AG09309 (cell line): ENCODE data around the gene PLXNA2.

ENCODE experiments used
- DNase-seq: peaks from one replicate; pipeline ENCODE4 v3.0.0-alpha.2; 2010; ENCODE audit warnings: low read depth
- H3K4me3 ChIP-seq: 2 replicates; pipeline ENCODE4 v1.5.1; 2011; ENCODE audit warnings: mild to moderate bottlenecking, low read depth, low read length, moderate library complexity; ENCODE audit not compliant: control insufficient read depth
- CTCF ChIP-seq: IDR thresholded peaks from 2 replicates; pipeline ENCODE4 v1.5.1; 2011; ENCODE audit warnings: mild to moderate bottlenecking, low read depth, low read length, inconsistent platforms; ENCODE audit not compliant: insufficient read depth, control insufficient read depth; ENCODE audit errors: missing control alignments

PLXNA2 gene

DNA sequence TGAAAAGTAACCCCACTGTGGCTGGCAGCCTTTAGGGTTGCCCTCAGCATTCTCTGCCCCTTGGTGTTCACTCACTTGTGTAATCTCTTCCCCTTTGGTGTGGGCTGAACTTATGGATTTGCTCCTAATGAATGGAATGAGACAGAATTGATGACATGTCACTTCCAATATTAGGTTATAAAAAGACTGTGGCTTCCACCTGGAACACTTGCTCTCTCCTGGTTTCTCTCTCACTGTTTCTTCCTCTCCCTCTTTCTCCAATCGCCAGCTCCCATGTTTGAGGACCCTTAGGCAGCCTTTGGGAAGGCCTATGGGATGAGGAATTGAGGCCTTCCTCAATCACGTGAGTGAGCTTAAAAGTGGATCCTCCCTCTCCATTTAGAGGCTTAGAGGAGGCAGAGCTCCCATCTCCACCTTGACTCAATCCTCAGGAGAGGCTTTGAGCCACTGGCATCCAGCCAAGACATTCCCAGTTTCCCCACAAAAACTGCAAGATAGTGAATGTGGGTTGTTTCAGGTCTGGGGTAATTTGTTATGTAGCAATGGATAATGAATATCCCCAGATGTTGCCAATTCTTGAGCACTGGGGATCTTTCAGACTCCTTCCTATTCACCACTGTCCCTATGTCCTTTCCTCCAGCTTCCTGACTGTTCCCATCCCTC lies 237.8 kb downstream of the PLXNA2 start:
- DNase-seq: no peak
- no peak overlapping the region for H3K4me3 ChIP-seq
- TF ChIP-seq CTCF: no peak

- H3K4me3 ChIP-seq: no peak overlapping the region
- no peak for TF ChIP-seq CTCF
- no peak for DNase-seq
These were observed 239.3 kb downstream of the PLXNA2 start for GRCh38 chr1:208004851-208005250.

DNA sequence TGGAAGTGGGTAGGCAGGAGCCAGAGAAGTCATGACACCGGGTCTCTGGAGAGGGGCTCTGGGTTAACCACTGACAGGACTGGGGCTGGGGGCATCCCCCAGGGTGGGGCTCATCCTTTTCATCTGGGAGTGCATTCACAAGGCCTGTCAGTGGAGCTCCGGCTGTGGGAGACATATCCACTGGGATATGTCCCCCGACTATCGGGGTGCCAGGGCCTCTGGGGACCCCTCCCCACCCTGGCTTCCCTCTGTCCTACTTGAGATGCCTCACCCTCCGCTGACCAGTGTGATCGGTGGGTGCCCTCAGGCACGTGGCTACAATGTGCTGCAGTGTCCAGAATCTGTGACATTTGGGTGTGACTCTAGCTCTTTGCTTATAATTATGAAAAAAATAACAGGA lies 240.9 kb downstream of the PLXNA2 start:
- TF ChIP-seq CTCF: no peak
- no peak overlapping the region for H3K4me3 ChIP-seq
- no peak for DNase-seq

GRCh38 chr1:208002672-208003071 lies 241.5 kb downstream of the PLXNA2 start:
- H3K4me3 ChIP-seq: no peak overlapping the region
- DNase-seq: no peak
- TF ChIP-seq CTCF: no peak

DNA sequence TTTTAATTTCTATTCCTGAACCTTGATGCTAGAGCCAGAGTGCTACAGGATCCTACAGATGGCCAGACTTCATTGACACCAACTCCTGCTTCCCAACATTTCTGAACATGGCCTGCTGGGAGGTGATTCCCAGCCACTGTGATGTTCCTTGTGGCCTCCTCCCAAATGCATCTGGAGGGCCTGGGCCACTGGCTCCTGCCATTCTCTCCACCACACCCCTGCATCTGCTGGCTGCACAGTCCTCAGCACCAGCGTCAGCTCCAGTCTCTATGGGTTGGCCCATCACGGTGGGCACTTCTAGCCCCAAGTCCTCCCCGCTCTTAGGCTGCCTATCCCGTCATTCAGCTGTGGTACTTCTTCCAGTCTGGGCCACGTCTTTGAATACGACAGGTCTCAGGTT lies 242.1 kb downstream of the PLXNA2 start:
- no peak for DNase-seq
- no peak overlapping the region for H3K4me3 ChIP-seq
- no peak for TF ChIP-seq CTCF

DNA sequence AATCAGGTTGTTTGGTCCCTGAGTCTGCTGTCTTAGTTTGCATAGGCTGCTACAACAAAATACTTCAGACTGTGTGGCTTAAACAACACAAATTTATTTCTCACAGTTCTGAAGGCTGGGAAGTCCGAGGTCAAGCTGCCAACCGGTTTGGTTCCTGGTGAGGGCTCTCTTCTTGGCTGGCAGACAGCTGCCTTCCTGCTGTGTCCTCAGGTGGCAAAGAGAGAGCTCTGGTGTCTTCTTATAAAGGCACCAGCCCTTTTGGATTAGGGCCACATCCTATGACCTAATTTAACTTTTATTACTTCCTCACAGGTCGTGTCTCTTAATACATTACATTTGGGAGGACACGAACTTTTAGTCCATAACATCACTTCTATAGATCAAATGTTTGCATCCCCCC lies 243.7 kb downstream of the PLXNA2 start:
- TF ChIP-seq CTCF: no peak
- DNase-seq: no peak
- H3K4me3 ChIP-seq: no peak overlapping the region

DNA sequence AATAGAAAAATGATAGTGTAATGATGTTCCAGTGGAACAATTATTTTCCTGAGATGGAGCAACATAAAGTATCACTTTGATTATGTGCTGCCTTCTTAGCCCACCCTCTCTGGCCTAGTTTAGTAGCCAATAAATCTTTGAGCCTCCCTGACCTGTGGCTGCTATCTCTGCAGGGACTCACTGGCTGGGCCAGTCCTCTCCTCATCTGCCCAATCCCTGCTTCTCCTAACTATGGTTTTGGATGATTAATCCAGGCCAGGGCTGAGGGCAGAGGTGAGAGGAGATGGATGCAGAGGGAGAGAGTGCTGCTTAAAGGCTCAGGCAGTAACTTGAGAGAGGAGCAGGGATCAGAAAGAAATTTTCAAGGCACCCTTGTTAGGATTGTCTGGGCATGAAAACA lies 244.2 kb downstream of the PLXNA2 start:
- no peak for DNase-seq
- H3K4me3 ChIP-seq: no peak overlapping the region
- no peak for TF ChIP-seq CTCF
